HG03064 (cell line): ENCODE data around the gene GNL2.
"Not testable (repeated sequence)": the region's sequence is repeated elsewhere in the genome, so short reads cannot be mapped to it uniquely, and the experiment has no call there.

Experiments used
- ATAC-seq: cut with Tn5 transposase; IDR thresholded peaks from one replicate; pipeline ENCODE4 v1.9.1; 2021; ENCODE audit warnings: low read depth; ENCODE audit not compliant: unreplicated experiment

Gene GNL2

GRCh38 chr1:37609002-37609401, 13.3 kb upstream of the GNL2 start:
- ATAC-seq = no peak

GRCh38 chr1:37606481-37607263, 10.9 kb upstream of the GNL2 start:
- no peak for ATAC-seq

- no peak for ATAC-seq
Measured at GRCh38 chr1:37605806-37606474, 10.2 kb upstream of the GNL2 start.

- ATAC-seq = no peak
Measured at GRCh38 chr1:37605061-37605650, 9.4 kb upstream of the GNL2 start.

GRCh38 chr1:37602750-37603694, 7.3 kb upstream of the GNL2 start:
- no peak for ATAC-seq

- ATAC-seq = no peak
Measured at GRCh38 chr1:37601441-37601840, 5.7 kb upstream of the GNL2 start.

- no peak for ATAC-seq
Measured at GRCh38 chr1:37599940-37600339, 4.2 kb upstream of the GNL2 start.

- ATAC-seq = no peak
Measured at GRCh38 chr1:37596182-37596667, 488 bp upstream of the GNL2 start.

GRCh38 chr1:37593726-37594125, 2.0 kb downstream of the GNL2 start:
- no peak for ATAC-seq

GRCh38 chr1:37588939-37589338, 6.8 kb downstream of the GNL2 start:
- ATAC-seq = no peak

- ATAC-seq = not testable (repeated sequence)
Measured at GRCh38 chr1:37584544-37584943, 11.2 kb downstream of the GNL2 start.

GRCh38 chr1:37575692-37576091, 20.0 kb downstream of the GNL2 start:
- ATAC-seq = no peak

GRCh38 chr1:37574834-37575480, 20.8 kb downstream of the GNL2 start:
- ATAC-seq = no peak

- ATAC-seq = no peak
Measured at GRCh38 chr1:37570528-37571334, 25.0 kb downstream of the GNL2 start.

GRCh38 chr1:37567023-37567422, 28.7 kb downstream of the GNL2 start:
- ATAC-seq = no peak

GRCh38 chr1:37564892-37565291, 30.8 kb downstream of the GNL2 start:
- no peak for ATAC-seq

- no peak for ATAC-seq
Measured at GRCh38 chr1:37562984-37563383, 32.8 kb downstream of the GNL2 start.

GRCh38 chr1:37561133-37562132, 34.3 kb downstream of the GNL2 start:
- ATAC-seq = no peak
